GM23338 (cell line): Measurements from ENCODE around the gene C3orf85. TPM values are rescaled to one million over a fixed set of nuclear protein-coding genes. Genes with fewer than 3 reads are reported as not detected.

Source experiments
- ATAC-seq: fragments of 200-7000 bp; cut with Tn5 transposase; 3 replicates; pipeline ENCODE4 v1.9.1; 2020
- DNase-seq: peaks from one replicate; pipeline ENCODE4 v3.0.0-alpha.2; 2015; ENCODE audit warnings: low spot score
- H2AFZ ChIP-seq: fragments of 200-600 bp; sonication (generic); 2 replicates; pipeline ENCODE4 v1.8.0; 2016; ENCODE audit warnings: antibody characterized with exemption, mild to moderate bottlenecking, moderate library complexity
- H3F3A ChIP-seq: fragments of 200-600 bp; sonication (generic); replicated peaks from 2 replicates; pipeline ENCODE4 v1.8.0; 2017; ENCODE audit warnings: antibody characterized with exemption, mixed run types, low read depth
- H3K27ac ChIP-seq: fragments of 200-600 bp; sonication (generic); 2 replicates; pipeline ENCODE4 v1.6.1; 2016; ENCODE audit warnings: low read depth
- H3K27me3 ChIP-seq: fragments of 200-600 bp; sonication (generic); 2 replicates; pipeline ENCODE4 v1.8.0; 2016; ENCODE audit warnings: mild to moderate bottlenecking, mixed run types, moderate library complexity; ENCODE audit not compliant: insufficient read depth
- H3K36me3 ChIP-seq: fragments of 200-600 bp; sonication (generic); 2 replicates; pipeline ENCODE4 v1.8.0; 2016; ENCODE audit warnings: mild to moderate bottlenecking; ENCODE audit not compliant: insufficient read depth
- H3K4me1 ChIP-seq: fragments of 200-600 bp; sonication (generic); 2 replicates; pipeline ENCODE4 v1.8.0; 2016; ENCODE audit warnings: mild to moderate bottlenecking, moderate library complexity; ENCODE audit not compliant: insufficient read depth
- H3K4me2 ChIP-seq: fragments of 200-600 bp; sonication (generic); 2 replicates; pipeline ENCODE4 v1.7.1; 2017; ENCODE audit warnings: mixed run types
- H3K4me3 ChIP-seq: fragments of 200-600 bp; sonication (generic); 2 replicates; pipeline ENCODE4 v1.6.1; 2016; ENCODE audit warnings: mixed run types
- H3K79me2 ChIP-seq: fragments of 200-600 bp; sonication (generic); replicated peaks from 2 replicates; pipeline ENCODE4 v1.8.0; 2017; ENCODE audit warnings: mild to moderate bottlenecking; ENCODE audit not compliant: insufficient read depth
- H3K9me2 ChIP-seq: fragments of 200-600 bp; sonication (generic); 2 replicates; pipeline ENCODE4 v1.8.0; 2017; ENCODE audit not compliant: insufficient read depth
- H4K20me1 ChIP-seq: fragments of 200-600 bp; sonication (generic); replicated peaks from 2 replicates; pipeline ENCODE4 v1.8.0; 2017; ENCODE audit warnings: mild to moderate bottlenecking; ENCODE audit not compliant: insufficient read depth
- H3K27ac Mint-ChIP-seq: 2 replicates; pipeline ENCODE4 v1.8.0; 2020; ENCODE audit warnings: inconsistent platforms, mild to moderate bottlenecking, moderate library complexity, mixed read lengths
- H3K27me3 Mint-ChIP-seq: 3 replicates; pipeline ENCODE4 v1.8.0; 2022; ENCODE audit warnings: low read depth, mild to moderate bottlenecking, moderate library complexity, mixed read lengths, inconsistent platforms; ENCODE audit not compliant: insufficient read depth, poor library complexity
- H3K36me3 Mint-ChIP-seq: 3 replicates; pipeline ENCODE4 v1.8.0; 2021; ENCODE audit warnings: low read depth, mild to moderate bottlenecking, inconsistent platforms, moderate library complexity, mixed read lengths
- H3K4me1 Mint-ChIP-seq: 3 replicates; pipeline ENCODE4 v1.8.0; 2020; ENCODE audit warnings: mild to moderate bottlenecking, inconsistent platforms, mixed read lengths
- H3K4me3 Mint-ChIP-seq: 3 replicates; pipeline ENCODE4 v1.8.0; 2021; ENCODE audit warnings: moderate library complexity, mild to moderate bottlenecking, inconsistent platforms, mixed read lengths
- H3K9me3 Mint-ChIP-seq: 3 replicates; pipeline ENCODE4 v1.8.0; 2020; ENCODE audit warnings: moderate library complexity, mild to moderate bottlenecking, inconsistent platforms, mixed read lengths
- CREB1 ChIP-seq: fragments of 250-450 bp; sonication (Bioruptor Pico); IDR thresholded peaks from 2 replicates; pipeline ENCODE4 v1.5.0; 2020; ENCODE audit warnings: low read depth, mild to moderate bottlenecking, moderate library complexity
- EZH2phosphoT487 ChIP-seq: fragments of 200-600 bp; sonication (generic); IDR thresholded peaks from one replicate; pipeline ENCODE4 v1.8.1; 2018; ENCODE audit warnings: antibody characterized with exemption; ENCODE audit not compliant: unreplicated experiment
- JUNB ChIP-seq: IDR thresholded peaks from one replicate; pipeline ENCODE4 v1.6.1; 2016; ENCODE audit warnings: antibody characterized with exemption; ENCODE audit not compliant: unreplicated experiment
- NANOG ChIP-seq: IDR thresholded peaks from 2 replicates; pipeline ENCODE4 v1.6.1; 2016; ENCODE audit warnings: antibody characterized with exemption, borderline replicate concordance
- POLR2AphosphoS5 ChIP-seq: IDR thresholded peaks from 2 replicates; pipeline ENCODE4 v1.6.1; 2016; ENCODE audit warnings: antibody characterized with exemption, low read depth
- REST ChIP-seq: IDR thresholded peaks from one replicate; pipeline ENCODE4 v1.6.1; 2018; ENCODE audit warnings: antibody characterized with exemption; ENCODE audit not compliant: unreplicated experiment
- STAT1 ChIP-seq: IDR thresholded peaks from one replicate; pipeline ENCODE4 v1.6.1; 2016; ENCODE audit warnings: antibody characterized with exemption; ENCODE audit not compliant: unreplicated experiment
- ZNF114 ChIP-seq: fragments of 250-450 bp; sonication (Bioruptor Pico); IDR thresholded peaks from 2 replicates; pipeline ENCODE4 v1.5.0; 2020; ENCODE audit warnings: mild to moderate bottlenecking, moderate library complexity
- ZNF331 ChIP-seq: fragments of 250-450 bp; sonication (Bioruptor Pico); IDR thresholded peaks from 2 replicates; pipeline ENCODE4 v1.5.0; 2020; ENCODE audit warnings: low read depth, mild to moderate bottlenecking, moderate library complexity
- ZNF462 ChIP-seq: fragments of 250-450 bp; sonication (Bioruptor Pico); IDR thresholded peaks from 2 replicates; pipeline ENCODE4 v1.5.0; 2020; ENCODE audit warnings: mild to moderate bottlenecking, moderate library complexity
- polyA plus RNA-seq: library from polyadenylated mRNA; unstranded; fragments of >200 nt; fragmentation: Nextera tagmentation; extraction: Ambion mirVana; gene quantifications from 2 replicates; pipeline ENCODE4 v1.2.1, GENCODE V29; 2016
- total RNA-seq: library from RNA; depleted of rRNA; stranded (reverse); fragments of >200 nt; shearing (Covaris generic); gene quantifications from 2 replicates; pipeline ENCODE4 v1.2.3, GENCODE V29; 2014
- TF ChIP-seq, protein P1 (sequence below): IDR thresholded peaks from 2 replicates; pipeline ENCODE4 v1.6.1; 2016; ENCODE audit warnings: antibody characterized with exemption
- TF ChIP-seq, protein P2 (sequence below), 2 experiments: fragments of 200-600 bp in 1 of 2; sonication (generic) in 1 of 2; conservative IDR thresholded peaks; 2 replicates each; pipeline versions ENCODE4 v1.5.1 to v1.6.1; 2016 to 2017; ENCODE audit warnings: antibody characterized with exemption in 2 of 2, low read depth in 2 of 2, mild to moderate bottlenecking in 2 of 2, moderate library complexity in 1 of 2

Gene C3orf85
- total and polyA plus RNA-seq, 2 experiments from 2014 or later: not detected

DNA sequence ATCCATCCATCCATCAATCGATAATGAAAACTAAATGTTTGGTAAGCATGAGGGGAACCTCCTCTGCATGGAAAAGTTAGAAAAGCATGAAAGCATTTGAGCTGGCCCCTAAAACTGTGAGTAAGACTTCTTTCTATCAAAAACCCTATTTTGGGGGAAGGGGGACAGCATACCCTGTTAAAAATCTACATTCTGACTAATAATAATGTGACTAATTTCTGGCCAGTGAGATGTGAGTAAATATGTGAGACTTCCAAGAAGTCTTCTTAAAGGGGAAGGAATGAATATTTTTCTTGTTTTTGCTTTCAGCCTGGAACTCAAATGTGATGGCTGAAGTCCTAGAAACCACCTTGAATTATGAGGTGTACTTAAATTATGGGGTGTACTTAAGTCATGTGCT lies 54.9 kb downstream of the C3orf85 start (continued):
- TF ChIP-seq, protein P1, sequence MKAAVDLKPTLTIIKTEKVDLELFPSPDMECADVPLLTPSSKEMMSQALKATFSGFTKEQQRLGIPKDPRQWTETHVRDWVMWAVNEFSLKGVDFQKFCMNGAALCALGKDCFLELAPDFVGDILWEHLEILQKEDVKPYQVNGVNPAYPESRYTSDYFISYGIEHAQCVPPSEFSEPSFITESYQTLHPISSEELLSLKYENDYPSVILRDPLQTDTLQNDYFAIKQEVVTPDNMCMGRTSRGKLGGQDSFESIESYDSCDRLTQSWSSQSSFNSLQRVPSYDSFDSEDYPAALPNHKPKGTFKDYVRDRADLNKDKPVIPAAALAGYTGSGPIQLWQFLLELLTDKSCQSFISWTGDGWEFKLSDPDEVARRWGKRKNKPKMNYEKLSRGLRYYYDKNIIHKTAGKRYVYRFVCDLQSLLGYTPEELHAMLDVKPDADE: no peak

DNA sequence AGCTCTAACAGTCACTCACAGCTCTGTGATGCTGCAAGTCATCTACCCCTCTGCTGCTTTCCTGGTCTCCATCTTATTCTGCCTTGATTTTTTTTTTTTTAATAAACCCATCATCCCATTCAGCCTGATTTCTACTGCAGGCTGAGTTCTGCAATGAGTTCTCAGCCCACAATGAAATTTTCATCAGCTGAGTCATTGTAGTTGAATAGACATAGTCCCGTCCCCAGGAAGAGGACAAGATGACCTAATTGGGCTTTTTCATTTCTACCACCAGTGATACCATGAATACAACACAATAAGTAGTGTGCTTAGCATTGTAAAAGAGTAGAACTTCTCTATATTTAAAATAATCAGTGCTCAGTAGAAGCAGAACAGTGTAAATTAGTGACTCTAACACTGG lies 59.3 kb downstream of the C3orf85 start:
- Mint-ChIP-seq H3K9me3 (peaks cover 7% of the 10 kb centered on the region; the same call in 2 of the 3 replicates), H3K36me3 (peaks cover 7% of the 10 kb centered on the region; the same call in 2 of the 3 replicates), H3K27me3 (peaks cover 2% of the 10 kb centered on the region), H3K4me1 (peaks cover 5% of the 10 kb centered on the region), H3K27ac (no peak overlapping the region), H3K4me3 (no peak overlapping the region)
- Histone ChIP-seq H4K20me1 (no peaks in the 10 kb centered on the region), H3K79me2 (no peaks in the 10 kb centered on the region), H3K27me3 (no peaks in the 10 kb centered on the region), H2AFZ (0 out of 2 replicates have a peak overlapping the region, but pooled peaks have one; percentile 12), H3K4me3 (no peak overlapping the region), H3K4me1 (no peaks in the 10 kb centered on the region; the same call in 1 of the 2 replicates), H3K27ac (no peak overlapping the region), H3K36me3 (no peaks in the 10 kb centered on the region), H3F3A (no peaks in the 10 kb centered on the region), H3K4me2 (no peak overlapping the region), H3K9me2 (peaks cover 11% of the 10 kb centered on the region; the same call in 1 of the 2 replicates)
- ATAC-seq (no peak), DNase-seq (no peak)
- TF ChIP-seq POLR2AphosphoS5: no peak
- no peak for TF ChIP-seq ZNF462
- TF ChIP-seq JUNB: no peak
- TF ChIP-seq, protein P2, sequence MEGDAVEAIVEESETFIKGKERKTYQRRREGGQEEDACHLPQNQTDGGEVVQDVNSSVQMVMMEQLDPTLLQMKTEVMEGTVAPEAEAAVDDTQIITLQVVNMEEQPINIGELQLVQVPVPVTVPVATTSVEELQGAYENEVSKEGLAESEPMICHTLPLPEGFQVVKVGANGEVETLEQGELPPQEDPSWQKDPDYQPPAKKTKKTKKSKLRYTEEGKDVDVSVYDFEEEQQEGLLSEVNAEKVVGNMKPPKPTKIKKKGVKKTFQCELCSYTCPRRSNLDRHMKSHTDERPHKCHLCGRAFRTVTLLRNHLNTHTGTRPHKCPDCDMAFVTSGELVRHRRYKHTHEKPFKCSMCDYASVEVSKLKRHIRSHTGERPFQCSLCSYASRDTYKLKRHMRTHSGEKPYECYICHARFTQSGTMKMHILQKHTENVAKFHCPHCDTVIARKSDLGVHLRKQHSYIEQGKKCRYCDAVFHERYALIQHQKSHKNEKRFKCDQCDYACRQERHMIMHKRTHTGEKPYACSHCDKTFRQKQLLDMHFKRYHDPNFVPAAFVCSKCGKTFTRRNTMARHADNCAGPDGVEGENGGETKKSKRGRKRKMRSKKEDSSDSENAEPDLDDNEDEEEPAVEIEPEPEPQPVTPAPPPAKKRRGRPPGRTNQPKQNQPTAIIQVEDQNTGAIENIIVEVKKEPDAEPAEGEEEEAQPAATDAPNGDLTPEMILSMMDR (conservative IDR thresholded peaks at IDR 0.05; ENCODE audit: low read depth in 2 of 2): no peak
- no peak for TF ChIP-seq ZNF331
- TF ChIP-seq ZNF114 (CRISPR knock-in tag): no peak
- no peak for TF ChIP-seq STAT1
- TF ChIP-seq EZH2phosphoT487: no peak
- no peak for TF ChIP-seq REST
- TF ChIP-seq CREB1 (CRISPR knock-in tag): no peak
- TF ChIP-seq, protein P1: no peak
- no peak for TF ChIP-seq NANOG
